Activated CD4-positive, alpha-beta T cell treated with anti-CD3 and anti-CD28 coated beads, Interleukin-2, amount 10 ng/mL, durations not matched to agents 24 days and 14 days (primary cell): ENCODE results near the gene DENND10. TPM values are rescaled to one million over a fixed set of nuclear protein-coding genes. Genes with fewer than 3 reads are reported as not detected.
"Not testable (repeated sequence)": the region's sequence is repeated elsewhere in the genome, so short reads cannot be mapped to it uniquely, and the experiment has no call there.

Experiments used
- DNase-seq: peaks from one replicate; pipeline ENCODE4 v3.0.0; 2022
- H3K27ac Mint-ChIP-seq: one replicate; pipeline ENCODE4 v1.8.0; 2022; ENCODE audit warnings: mild to moderate bottlenecking, mixed read lengths
- H3K27me3 Mint-ChIP-seq: one replicate; pipeline ENCODE4 v1.8.0; 2022; ENCODE audit warnings: mixed read lengths
- H3K36me3 Mint-ChIP-seq: one replicate; pipeline ENCODE4 v1.8.0; 2022; ENCODE audit warnings: low read depth, mild to moderate bottlenecking, mixed read lengths
- H3K4me1 Mint-ChIP-seq: one replicate; pipeline ENCODE4 v1.8.0; 2021; ENCODE audit warnings: mixed read lengths
- H3K4me3 Mint-ChIP-seq: one replicate; pipeline ENCODE4 v1.8.0; 2022; ENCODE audit warnings: mild to moderate bottlenecking, moderate library complexity, mixed read lengths
- H3K9me3 Mint-ChIP-seq: one replicate; pipeline ENCODE4 v1.8.0; 2021; ENCODE audit warnings: mixed read lengths
- intact Hi-C: fragments of 100-400 bp; cut with micrococcal nuclease; formaldehyde crosslinking; loops from one replicate; pipeline ENCODE4 v1.15.1; 2023
- total RNA-seq: library from RNA; stranded (reverse); gene quantifications from 2 replicates; pipeline ENCODE4 v1.2.3, GENCODE V29; 2022

Gene DENND10
- total RNA-seq, 1 donor from 2014 or later, result 18.6 TPM

DNA sequence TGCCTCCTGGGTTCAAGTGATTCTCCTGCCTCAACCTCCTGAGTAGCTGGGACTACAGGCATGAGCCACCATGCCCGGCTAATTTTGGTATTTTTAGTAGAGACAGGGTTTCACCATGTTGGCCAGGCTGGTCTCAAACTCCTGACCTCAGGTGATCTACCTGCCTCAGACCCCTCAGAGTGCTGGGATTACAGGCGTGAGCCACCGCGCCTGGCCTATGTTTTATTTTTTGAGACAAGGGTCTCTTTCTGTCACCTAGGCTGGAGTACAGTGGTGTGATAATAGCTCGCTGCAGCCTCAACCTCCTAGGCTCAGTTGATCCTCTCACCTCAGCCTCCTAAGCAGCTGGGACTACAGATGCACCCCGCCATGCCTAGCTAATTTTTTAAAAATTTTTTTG is 47.7 kb downstream of the DENND10 start:
- intact Hi-C loops, H3K27me3 Mint-ChIP-seq, H3K9me3 Mint-ChIP-seq, H3K27ac Mint-ChIP-seq, DNase-seq, H3K4me3 Mint-ChIP-seq, H3K4me1 Mint-ChIP-seq: not testable (repeated sequence)
- H3K36me3 Mint-ChIP-seq, result peaks cover 52% of the 10 kb centered on the region

DNA sequence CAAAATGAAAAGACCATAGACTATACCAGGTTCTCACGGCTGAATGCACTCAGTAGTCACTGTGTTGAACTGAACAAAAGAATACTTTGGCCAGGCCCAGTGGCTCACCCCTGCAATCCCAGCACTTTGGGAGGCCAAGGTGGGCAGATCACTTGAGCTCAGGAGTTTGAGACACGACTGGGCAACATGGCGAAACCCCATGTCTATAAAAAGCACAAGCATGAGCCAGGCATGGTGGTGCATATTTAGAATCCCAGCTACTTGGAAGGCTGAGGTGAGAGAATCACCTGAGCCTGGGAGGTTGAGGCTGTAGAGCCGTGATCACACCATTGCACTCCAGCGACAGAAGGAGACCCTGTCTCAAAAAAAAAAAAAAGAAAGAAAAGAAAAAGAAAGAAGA is 49.1 kb downstream of the DENND10 start:
- Mint-ChIP-seq H3K27ac (no peak overlapping the region), H3K9me3 (no peaks in the 10 kb centered on the region), H3K4me3 (no peak overlapping the region), H3K36me3 (peaks cover 52% of the 10 kb centered on the region), H3K4me1 (peaks cover 3% of the 10 kb centered on the region), H3K27me3 (no peaks in the 10 kb centered on the region)
- DNase-seq, result no peak
- intact Hi-C loops, result no loop called here

DNA sequence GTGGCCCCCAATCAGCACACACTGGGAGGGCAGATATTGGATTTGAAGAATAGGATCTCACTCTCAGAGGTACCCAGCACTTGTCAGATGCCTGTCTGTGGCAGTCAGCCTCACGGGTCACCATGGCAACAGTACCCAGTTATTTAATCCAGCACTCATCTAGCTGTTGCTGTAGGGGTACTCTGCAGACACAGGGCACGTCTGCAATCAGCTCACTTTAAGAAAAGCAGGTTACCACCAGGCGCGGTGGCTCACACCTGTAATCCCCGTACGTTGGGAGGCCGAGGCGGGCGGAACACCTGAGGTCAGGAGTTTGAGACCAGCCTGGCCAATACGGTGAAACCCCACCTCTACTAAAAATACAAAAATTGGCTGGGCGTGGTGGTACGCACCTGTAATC is 49.7 kb downstream of the DENND10 start:
- H3K4me1 Mint-ChIP-seq, result peaks cover 3% of the 10 kb centered on the region
- no peaks in the 10 kb centered on the region for H3K9me3 Mint-ChIP-seq
- no peak overlapping the region for H3K27ac Mint-ChIP-seq
- H3K4me3 Mint-ChIP-seq, result no peak overlapping the region
- H3K27me3 Mint-ChIP-seq, result no peaks in the 10 kb centered on the region
- no peak for DNase-seq
- peaks cover 55% of the 10 kb centered on the region for H3K36me3 Mint-ChIP-seq
- intact Hi-C loops, result no loop called here

DNA sequence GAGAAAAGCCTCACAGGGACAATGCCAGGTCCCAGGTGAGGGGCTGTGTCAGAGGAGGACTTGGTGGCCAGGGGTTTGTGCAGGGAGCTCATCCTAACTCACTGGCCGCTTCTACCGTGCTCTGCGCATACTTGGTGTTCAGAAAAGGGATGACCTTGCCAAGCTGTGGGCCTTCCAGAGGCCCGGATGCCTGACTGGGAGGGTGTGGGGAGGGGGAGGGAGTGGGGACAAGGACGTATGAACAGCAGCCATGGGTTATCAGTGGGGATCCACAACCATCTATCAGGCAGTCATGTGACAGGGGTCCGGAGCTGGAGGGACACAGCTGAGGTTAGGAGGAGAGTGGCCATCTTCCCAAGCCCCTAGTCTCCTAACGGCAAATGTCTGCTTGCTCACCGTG is 55.4 kb downstream of the DENND10 start:
- no peak overlapping the region for H3K4me3 Mint-ChIP-seq
- peaks cover 13% of the 10 kb centered on the region for H3K4me1 Mint-ChIP-seq
- peaks cover 57% of the 10 kb centered on the region for H3K36me3 Mint-ChIP-seq
- no peaks in the 10 kb centered on the region for H3K27me3 Mint-ChIP-seq
- no peak overlapping the region for H3K27ac Mint-ChIP-seq
- DNase-seq, result no peak
- H3K9me3 Mint-ChIP-seq, result no peaks in the 10 kb centered on the region
- intact Hi-C loops, result no loop called here

DNA sequence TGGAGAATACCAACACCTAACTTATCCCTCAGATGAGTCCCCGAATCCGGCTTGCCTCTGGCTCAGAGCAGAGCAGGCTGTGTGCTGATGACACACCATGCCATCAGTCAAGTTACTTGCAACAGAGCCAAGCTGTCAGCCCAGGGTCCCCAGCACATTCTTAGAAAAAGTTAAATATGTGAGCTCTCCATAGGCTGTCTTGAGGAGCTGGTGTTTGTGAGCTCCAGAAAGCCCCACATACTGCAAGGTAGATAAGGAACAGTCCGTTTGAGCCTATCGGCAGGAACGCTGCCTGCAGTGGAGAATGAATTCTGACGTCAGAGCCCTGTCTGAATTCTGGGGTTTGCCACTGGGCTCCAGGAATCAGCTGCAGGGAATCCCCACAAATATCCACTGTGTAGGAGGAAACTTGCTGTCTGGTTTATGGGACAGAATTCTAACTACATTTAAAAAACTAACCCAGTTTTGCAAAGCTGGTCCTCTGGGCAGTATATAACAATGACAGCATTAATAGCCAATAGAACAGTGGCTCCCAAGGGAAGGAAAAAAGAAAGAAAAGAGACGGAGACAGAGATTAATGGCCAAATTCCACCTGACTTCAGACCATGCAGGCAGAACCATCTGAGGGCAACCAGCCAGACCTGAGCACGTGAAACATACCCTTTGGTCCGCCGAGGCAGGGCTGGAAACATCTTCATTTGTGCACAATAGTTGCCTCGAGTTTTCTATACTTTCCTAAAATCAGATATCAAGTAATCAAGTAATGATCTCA is 58.0 kb downstream of the DENND10 start:
- no peak for DNase-seq
- Mint-ChIP-seq H3K27ac (peak overlapping the region; percentile 42), H3K27me3 (no peaks in the 10 kb centered on the region), H3K36me3 (peaks cover 45% of the 10 kb centered on the region), H3K4me1 (peaks cover 30% of the 10 kb centered on the region), H3K4me3 (peak overlapping the region; percentile 15), H3K9me3 (no peaks in the 10 kb centered on the region)
- intact Hi-C loops, result no loop called here

DNA sequence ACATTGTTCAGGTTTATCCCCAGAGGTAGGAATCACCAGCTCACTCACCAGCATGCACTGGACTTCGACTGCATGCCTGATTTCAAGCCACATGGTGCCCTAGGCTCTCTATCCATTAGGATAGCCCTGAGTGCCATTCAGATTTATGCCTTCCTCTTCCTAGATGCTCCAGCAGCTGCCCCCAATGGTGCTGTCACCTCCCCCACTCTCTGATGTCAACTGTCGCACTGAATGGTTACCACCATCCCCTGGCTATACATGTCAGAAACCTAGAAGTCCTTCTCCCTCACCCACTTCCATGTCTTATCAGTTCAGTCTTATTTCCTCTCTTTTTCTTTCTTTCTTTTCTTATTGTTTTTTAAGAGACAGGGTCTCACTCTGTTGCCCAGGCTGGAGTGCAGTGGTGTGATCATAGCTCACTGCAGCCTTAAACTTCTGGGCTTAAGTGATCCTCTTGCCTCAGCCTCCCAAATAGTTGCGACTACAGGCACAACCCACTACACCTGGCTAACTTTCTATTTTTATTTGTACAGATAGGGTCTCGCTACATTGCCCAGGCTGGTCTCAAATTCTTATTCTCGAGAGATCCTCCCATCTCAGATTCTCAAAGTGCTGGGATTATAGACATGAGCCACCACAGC is 58.7 kb downstream of the DENND10 start:
- H3K9me3 Mint-ChIP-seq, result no peaks in the 10 kb centered on the region
- no peak for DNase-seq
- H3K27ac Mint-ChIP-seq, result no peak overlapping the region
- H3K4me3 Mint-ChIP-seq, result no peak overlapping the region
- peaks cover 36% of the 10 kb centered on the region for H3K4me1 Mint-ChIP-seq
- intact Hi-C loops, result no loop called here
- no peaks in the 10 kb centered on the region for H3K27me3 Mint-ChIP-seq
- peaks cover 49% of the 10 kb centered on the region for H3K36me3 Mint-ChIP-seq

DNA sequence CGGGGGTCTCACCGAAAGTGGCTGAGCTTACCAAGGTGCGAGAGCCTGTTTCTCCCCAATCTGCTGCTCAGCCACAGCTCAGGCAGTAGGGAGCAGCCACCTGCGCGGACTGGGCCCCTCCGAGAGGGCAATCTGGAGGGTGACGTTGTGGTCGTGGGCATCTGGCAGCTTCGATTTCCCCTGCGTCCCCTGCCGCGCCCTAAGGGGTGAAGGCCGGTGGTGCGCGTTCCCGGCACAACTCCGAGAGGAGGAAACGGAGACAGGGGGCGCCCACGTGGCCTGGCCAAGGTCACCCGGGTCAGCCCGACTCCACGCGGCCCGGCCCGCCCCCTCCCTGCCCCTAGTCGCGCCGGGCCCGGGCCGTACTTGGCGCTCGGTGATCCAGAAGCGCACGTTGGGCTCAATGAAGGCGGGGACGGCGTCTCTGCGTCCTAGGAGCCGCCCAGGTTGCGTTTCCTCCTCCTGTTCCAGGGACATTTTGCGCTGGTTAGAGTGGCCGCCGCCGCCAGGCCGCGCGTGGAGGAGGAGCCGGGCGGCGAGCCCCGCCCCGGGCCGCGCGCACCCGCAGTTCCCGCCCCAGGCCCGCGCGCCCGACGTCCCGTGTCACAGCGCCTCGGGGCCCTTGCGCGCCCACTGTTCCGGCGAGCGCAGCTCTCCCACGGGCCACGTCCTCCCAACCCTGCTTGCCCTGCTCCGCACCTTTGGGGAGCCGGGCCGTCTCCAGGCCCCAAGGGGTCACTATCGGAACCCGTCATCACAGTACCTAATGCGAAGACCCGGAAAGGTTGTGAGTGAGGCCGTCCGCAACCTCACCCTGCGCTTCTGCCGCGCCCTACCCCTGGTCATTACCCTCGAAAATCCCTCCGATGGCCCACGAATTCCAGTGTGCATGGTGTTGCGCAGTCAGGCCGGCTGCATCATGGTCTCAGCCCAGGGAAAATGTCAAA is 61.5 kb downstream of the DENND10 start, which contains the start of gene SFXN4:
TSS of gene SFXN4 (minus strand) at position 544 of the 947 bp plus-strand sequence. CDS start at position 477, 67 bp downstream.
- H3K4me1 Mint-ChIP-seq, result peaks cover 35% of the 10 kb centered on the region
- peak within 1 kb of the TSS; percentile 95 for H3K27ac Mint-ChIP-seq
- no peaks in the 10 kb centered on the region for H3K9me3 Mint-ChIP-seq
- peak within 1 kb of the TSS; percentile 90 for H3K4me3 Mint-ChIP-seq
- intact Hi-C loops, result loop anchor here (1.0 to 2.0 kb wide), 3 partner anchors 13 to 707 kb away; partner anchors contain the start of genes MCMBP and PRDX3
- peaks cover 51% of the 10 kb centered on the region for H3K36me3 Mint-ChIP-seq
- peak; percentile 96 for DNase-seq
- no peaks in the 10 kb centered on the region for H3K27me3 Mint-ChIP-seq

DNA sequence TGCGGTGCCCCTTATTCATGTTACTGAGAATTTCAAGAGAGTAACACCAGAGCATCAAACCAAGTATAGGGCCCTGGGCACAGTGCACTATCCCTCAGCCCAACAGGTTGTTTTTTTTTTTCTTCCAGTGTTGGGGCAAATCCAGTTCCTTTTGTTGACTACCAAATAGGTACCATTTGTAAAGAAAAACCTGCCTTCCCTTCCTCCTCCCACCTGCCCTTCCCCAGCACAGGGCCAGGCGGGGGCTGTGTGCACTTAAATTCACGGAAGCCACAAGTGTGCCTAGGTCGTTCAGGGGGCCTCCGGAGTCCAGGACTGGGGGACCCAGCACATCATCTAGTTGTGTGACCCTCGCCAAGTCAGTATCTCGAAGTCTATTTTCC is 62.2 kb downstream of the DENND10 start:
- Mint-ChIP-seq H3K9me3 (no peaks in the 10 kb centered on the region), H3K27me3 (no peaks in the 10 kb centered on the region), H3K36me3 (peaks cover 49% of the 10 kb centered on the region), H3K4me3 (peak overlapping the region; percentile 90), H3K4me1 (peaks cover 35% of the 10 kb centered on the region), H3K27ac (peak overlapping the region; percentile 95)
- intact Hi-C loops, result no loop called here
- DNase-seq, result no peak

DNA sequence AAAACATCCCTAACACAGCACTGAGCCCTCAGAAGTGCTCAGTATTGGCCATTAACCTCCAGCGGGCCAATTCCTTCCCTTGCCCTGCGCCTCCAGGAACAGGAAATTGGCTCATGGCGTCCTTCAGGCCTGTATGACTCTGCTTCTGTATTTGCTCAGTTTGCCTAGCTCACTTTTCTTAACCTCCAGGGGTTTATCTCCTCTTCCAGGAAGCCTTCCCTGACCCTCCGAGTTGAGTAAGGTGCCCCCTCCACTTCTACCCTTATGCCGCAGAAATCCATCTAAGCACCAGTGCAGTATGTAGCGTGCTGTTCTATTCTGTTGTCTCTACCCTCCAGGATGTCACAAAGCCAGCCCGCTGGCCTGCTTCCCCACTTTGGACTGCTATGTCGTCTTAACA is 62.7 kb downstream of the DENND10 start:
- peak overlapping the region; percentile 95 for H3K27ac Mint-ChIP-seq
- no peak for DNase-seq
- no peaks in the 10 kb centered on the region for H3K9me3 Mint-ChIP-seq
- intact Hi-C loops, result no loop called here
- peaks cover 52% of the 10 kb centered on the region for H3K36me3 Mint-ChIP-seq
- H3K4me1 Mint-ChIP-seq, result peaks cover 35% of the 10 kb centered on the region
- peak overlapping the region; percentile 90 for H3K4me3 Mint-ChIP-seq
- no peaks in the 10 kb centered on the region for H3K27me3 Mint-ChIP-seq

DNA sequence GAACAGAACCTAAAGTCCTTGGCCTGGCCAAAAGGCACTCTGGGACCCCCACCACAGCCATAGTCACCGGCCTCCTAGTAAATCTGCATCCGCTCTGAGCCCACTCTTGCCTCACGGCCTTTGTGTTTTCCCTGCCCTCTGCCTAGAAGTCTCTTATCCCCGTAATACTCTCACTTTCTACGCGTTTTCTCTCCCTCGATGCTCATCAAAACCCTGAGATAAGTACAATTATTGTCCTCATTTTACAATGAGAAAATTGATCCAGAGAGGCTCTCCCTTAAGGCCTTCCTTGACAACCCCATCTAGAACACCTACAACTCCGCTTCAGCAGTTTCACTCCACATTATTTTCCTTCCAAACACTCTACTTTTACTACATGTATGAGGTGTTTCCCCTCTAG is 63.1 kb downstream of the DENND10 start:
- Mint-ChIP-seq H3K4me3 (peak overlapping the region; percentile 90), H3K27me3 (no peaks in the 10 kb centered on the region), H3K27ac (peak overlapping the region; percentile 95), H3K4me1 (peaks cover 33% of the 10 kb centered on the region), H3K9me3 (no peaks in the 10 kb centered on the region), H3K36me3 (peaks cover 53% of the 10 kb centered on the region)
- intact Hi-C loops, result no loop called here
- no peak for DNase-seq

DNA sequence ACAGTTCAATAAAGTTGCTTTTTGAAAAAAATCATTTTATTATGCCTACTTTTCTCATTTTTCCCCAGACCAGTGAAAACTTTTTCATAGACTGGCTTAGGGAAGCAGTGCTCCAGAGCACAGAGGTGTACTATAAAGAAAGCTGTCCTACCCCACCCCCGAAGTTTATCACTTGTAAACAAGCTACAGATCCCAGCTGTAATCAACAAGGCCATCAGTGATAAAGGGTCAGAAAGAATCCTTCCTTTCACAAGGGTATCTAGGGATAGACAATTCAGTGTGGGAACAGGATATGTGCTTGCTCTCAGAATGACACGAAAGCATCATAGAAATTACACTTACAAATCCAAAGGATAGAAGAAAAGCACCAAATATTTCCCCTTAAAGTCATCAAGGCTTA is 70.2 kb downstream of the DENND10 start:
- Mint-ChIP-seq H3K4me3 (no peak overlapping the region), H3K27me3 (no peaks in the 10 kb centered on the region), H3K36me3 (peaks cover 58% of the 10 kb centered on the region), H3K9me3 (no peaks in the 10 kb centered on the region), H3K27ac (no peak overlapping the region), H3K4me1 (peaks cover 33% of the 10 kb centered on the region)
- intact Hi-C loops, result no loop called here
- DNase-seq, result no peak

DNA sequence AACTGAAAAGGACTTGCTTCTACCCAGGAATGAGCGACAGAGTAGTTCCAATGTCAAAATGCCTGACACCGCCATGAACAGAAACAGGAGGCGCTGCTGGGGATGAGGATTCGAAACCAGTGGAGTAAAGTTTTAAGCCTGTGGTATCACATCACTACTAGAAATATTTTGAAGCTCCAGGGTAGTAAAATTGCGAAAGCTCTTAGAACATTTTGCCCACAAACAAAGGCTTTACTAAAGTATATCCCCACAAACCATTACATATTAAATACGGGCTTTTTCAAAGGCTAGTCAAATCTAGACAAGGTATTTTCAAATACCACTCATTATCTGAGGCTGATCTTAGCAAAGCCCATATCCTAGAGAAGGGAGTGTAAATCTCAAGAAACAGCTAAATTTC is 72.3 kb downstream of the DENND10 start:
- Mint-ChIP-seq H3K9me3 (no peaks in the 10 kb centered on the region), H3K4me1 (peaks cover 39% of the 10 kb centered on the region), H3K27me3 (no peaks in the 10 kb centered on the region), H3K4me3 (peak overlapping the region; percentile 98), H3K27ac (peak overlapping the region; percentile 84), H3K36me3 (peaks cover 42% of the 10 kb centered on the region)
- no peak for DNase-seq
- intact Hi-C loops, result loop anchor here (5.0 kb wide), 2 partner anchors 366 to 421 kb away; partner anchors contain the start of genes RGS10 and TIAL1

DNA sequence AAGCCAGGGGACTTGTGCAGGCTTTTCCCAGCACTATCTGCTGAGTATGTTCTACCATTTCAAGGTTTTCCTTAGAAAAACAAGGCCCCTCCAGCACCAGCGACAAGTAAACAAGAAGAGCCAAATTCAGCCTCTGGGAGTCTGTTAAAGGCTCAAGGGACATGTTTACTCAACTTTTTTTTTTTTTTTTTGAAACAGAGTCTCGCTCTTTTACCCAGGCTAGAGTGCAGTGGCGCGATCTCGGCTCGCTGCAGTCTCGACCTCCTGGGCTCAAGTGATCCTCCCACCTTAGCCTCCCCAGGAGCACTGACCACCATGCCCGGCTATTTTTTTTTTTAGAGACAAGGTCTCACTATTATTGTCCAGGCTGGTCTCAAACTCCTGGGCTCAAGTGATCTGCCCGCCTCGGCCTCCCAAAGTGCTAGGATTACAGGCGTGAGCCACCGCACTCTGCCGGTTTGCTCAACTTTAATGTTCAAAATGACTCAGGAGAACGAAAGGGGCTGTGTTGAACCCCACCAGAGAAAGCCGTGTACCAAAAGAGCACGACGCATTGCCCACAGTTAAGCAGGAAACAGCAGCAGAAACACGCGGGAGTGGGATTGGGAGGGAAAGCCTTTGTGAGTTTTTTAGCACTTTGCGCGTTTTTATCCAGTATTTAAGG is 73.9 kb downstream of the DENND10 start:
- H3K27ac Mint-ChIP-seq, result peak overlapping the region; percentile 99
- H3K9me3 Mint-ChIP-seq, result no peaks in the 10 kb centered on the region
- peaks cover 39% of the 10 kb centered on the region for H3K4me1 Mint-ChIP-seq
- no peaks in the 10 kb centered on the region for H3K27me3 Mint-ChIP-seq
- intact Hi-C loops, result loop anchor here (1.0 to 5.0 kb wide), 10 partner anchors 13 to 479 kb away; partner anchors contain the start of genes DENND10, EIF3A, GRK5 and RGS10
- H3K36me3 Mint-ChIP-seq, result peaks cover 28% of the 10 kb centered on the region
- H3K4me3 Mint-ChIP-seq, result peak overlapping the region; percentile 98
- DNase-seq, result no peak
